Activated CD8-positive, alpha-beta memory T cell treated with anti-CD3 and anti-CD28 coated beads, Interleukin-2, amount 50 U/mL, for 4 hours (primary cell): ENCODE measurements around the gene PALS2.

Source experiments
- DNase-seq: peaks from one replicate; pipeline ENCODE4 v3.0.0-alpha.2; 2020

PALS2 gene

DNA sequence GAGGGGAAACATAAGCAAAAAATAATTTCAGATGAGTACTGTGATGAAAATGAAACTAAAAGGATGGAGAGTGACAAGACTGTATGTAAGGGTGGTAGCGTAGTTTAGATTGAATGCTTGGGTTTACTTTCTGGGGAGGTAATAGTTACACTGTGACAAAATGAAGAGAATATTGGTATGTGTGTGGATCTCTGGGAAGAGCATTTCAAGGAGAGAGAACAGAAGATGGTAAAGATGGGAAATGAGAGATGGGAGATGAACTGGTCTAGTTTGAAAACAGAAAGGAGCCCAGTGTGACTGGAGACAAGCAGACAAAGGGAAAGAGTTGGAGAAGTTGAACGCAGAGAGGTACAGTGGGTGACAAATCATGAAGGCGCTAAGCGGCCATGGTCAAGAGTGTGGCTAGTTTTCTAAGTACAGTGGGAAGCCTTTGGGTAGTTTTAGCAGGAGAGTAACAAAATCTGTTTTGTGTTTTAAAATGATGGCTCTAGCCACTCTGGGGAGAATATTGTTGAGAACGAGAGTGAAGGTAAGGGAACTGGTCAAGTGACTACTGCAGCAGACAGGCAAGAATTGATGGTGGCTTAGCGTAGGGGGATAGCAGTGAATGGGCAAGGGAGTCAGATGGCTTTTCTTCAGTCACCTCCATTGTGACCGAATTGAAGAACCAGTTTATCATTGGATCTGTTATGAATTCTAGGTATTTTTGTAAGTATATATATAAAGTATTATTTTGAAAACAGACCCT lies 22.6 kb downstream of the PALS2 start:
- no peak for DNase-seq

DNA sequence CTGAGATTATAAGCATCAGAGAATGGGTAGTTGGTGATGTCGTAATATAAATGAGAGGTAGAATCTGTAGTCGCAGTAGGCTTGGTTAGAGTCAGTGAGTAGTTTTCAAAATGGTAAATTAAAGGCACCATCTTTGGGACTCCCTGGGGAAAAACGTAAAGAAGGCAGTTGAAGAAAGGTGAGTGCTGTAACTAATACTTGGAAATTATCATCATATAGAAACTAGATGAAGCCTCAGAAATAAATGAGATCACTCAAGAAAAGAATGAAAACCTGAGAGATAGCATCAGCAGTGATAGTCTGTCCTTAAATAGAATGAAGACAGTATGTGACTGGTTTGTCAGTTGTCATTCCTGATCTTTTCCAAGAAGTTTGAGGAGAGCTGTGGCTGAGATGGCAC lies 23.8 kb downstream of the PALS2 start:
- no peak for DNase-seq

DNA sequence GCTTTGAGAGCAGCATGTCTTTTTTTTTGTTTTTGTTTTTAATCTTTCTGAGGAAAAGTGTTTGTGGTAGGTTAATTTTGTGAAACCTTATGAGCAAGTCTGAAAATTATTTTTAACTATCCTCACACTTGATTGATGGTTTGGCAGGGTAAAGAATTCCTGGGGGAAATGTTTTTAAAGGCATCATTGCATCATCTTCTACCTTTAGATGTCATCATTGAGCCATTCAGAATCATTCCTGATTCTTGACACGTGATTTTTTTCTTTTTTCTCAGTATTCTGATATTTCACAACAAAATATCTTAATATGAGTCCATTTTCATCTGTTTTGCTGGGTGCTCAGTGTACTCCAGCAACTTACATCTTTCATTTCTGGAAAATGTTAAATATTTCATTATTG lies 28.3 kb downstream of the PALS2 start:
- no peak for DNase-seq

DNA sequence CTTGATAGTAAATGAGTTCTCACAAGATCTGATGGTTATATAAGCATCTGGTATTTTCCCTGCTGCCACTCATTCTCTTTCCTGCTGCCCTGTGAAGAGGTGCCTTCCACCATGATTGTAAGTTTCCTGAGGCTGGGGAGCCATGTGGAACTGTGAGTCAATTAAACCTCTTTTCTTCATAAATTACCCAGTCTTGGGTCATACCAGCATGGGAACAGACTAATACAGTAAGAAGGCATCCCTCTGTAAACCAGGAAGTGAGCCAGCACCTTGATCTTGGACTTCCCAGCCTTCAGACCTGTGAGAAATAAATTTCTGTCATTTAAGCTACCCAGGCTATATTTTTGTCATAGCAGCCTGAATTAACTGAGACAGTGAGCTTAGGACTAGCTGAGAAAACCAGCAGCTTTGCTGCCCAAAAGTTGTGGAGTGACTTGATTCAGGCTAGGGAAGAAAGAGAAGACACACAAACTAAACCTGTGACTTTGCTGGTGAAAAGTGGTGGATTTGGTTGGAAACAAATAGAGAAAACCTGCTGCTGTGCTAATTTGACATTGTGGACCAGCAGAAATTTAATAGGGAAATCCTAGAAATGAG lies 29.7 kb downstream of the PALS2 start:
- no peak for DNase-seq

DNA sequence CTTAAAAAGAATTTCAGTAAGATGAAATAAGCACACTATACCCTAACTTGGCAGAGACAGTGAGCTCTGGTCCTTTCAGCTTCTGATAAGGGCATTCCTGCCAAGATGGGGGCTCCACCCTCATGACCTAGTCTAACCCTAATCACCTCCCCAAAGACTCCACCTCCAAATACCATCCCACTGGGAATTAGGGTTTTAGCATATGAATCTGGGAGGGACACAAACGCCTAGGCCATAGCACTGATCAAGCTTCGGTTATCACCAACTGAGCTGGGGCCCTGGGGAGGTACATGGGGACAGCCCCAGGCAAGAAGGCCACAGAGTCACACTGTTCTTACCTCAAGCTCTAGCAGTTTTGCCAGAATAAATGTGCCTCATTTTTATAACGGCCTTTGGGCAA lies 31.4 kb downstream of the PALS2 start:
- DNase-seq = no peak

DNA sequence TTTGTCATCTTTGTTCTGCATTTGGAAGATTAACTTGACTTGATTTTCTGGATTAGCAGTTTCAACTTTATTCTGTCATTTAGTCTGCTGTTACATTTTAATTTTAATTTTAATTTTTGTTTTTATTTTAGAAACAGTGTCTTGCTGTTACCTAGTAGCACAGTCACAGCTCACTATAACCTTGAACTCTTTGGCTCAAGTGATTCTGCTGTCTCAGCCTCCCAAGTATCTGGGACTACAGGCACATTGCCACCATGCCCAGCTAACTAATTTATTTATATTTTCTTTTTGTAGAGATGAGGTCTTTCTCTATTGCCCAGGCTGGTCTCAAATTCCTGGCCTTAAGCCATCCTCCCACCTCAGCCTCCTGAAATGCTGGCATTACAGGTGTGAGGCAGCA lies 35.3 kb downstream of the PALS2 start:
- DNase-seq = no peak

DNA sequence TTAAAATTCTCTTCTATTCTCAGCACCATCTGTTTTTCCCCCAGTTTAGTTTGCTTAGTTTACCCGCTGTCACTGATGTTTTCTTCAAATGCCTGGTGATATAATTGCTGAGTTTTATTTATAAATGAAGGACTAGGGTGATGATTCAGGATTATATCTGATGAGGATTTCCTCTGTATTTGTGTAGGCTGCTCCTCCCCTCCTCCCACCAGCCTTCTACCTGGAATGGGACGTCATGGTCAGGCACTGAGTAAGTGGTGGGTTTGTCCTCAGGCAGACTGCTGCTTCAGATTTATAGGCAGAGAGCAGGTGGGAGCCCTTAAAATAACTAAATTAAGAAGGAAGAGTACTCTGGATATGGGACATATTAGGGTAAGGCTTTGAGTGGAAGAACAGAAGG lies 35.8 kb downstream of the PALS2 start:
- DNase-seq = no peak

DNA sequence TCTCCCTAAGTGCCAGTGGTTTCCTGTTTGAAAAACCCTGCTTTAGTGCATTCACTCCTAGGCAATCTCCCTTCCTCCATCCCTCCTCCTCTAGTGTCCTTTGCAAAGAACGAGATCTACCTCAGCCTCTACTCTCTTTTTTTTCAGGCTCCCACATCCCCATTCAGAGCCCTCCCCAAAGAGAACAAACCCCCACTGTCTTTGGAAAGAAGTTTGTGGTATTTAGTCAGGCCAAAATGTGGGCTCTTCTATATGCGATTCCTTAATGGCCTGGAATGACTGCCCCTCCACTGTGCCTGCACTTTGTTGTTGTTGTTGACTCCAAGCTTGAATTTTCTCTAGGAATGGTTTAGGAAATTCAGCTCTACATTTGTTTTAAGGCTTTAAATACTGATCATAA lies 36.3 kb downstream of the PALS2 start:
- DNase-seq = no peak

DNA sequence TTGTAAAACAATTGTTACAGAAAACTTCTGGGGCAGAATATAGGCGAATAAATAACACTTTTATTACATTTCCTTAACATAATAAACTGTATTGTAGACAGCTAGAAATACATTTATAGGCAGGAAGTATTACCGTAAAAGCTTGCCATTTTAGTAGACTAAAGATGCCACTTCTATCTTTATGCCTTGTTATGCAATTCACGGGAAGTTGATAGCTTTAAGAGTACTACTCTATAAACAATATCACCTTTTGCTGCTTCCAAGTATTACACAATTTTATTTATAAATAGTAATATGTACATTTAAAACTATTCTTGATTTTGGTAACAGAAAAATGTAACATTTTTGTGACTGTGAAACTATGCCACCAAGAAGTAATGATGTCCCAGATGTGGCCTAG lies 37.9 kb downstream of the PALS2 start:
- no peak for DNase-seq

DNA sequence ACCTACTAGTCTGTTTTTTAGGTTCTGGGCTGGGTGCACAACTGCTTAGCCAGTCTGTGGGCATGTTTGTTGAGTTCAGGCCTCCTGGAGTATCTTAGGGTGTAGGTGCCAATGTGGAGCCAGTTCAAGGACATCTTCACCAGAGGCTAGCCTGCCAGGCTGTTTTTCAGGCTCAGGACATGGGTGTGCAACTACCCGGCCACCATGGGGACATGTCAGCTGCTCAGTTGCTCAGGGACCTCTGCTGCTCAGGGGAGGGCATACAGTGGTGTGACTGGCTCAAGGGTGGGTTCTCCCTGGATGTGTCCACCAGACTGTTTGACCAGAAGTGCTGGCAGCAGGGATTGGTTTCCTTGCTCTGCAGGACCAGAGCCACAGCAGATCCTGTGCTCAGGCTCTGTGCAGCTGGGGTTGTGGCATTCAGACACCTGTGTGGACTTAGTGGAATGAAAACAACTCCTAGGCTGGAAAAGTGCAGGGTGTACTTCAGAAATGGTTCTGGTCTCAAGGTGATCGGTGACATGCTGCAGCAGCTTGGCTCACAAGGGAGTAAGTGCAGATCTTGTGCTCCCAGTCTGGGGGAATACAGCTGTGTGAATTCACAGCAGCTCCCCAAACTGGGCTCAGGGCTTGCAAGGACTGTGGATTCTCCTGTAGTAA lies 44.8 kb downstream of the PALS2 start:
- no peak for DNase-seq

DNA sequence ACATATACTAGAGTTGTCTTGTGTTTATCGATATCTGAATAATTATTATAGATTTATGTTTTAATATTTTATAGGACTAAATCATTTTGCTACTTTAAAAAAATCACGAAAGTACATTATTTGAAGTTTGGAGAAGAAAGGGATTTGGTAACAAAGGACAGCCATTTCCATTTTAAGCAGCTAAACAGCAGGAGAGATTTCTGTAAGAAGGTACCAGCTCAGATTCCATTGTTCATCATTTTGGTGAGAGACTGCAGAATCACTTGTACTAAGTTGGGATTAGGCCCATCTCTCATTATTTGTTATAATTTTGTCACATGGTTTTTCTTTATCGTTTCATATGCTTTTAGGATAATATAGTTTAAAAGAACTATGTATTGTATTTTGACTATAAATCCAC lies 46.7 kb downstream of the PALS2 start:
- DNase-seq = no peak

DNA sequence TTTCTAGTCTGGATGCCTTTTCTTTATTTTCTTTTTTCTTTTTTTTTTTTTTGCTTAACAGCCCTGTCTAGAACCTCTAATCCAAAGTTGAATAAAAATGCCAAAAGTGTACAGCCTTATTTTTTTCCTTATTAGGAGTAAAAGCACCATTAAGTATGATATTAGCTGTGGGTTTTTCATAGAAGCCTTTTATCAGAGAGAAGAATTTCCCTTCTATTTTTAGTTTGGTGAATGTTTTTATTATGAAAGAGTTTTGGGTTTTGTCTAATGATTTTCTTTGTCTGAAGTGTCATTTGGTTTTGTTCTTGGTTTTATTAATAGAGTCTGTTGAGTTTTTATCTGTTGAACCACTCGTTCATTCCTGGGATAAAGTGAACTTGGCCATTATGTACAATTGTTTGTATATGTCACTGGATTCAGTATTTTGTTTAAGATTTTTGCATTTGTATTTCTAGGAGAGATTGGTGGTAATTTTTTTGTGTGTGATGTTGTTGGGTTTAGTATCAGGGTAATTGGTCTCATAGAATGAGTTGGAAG lies 49.5 kb downstream of the PALS2 start:
- DNase-seq = no peak
